AG04450 (cell line): ENCODE results near the gene HOXB1. TPM values are rescaled to one million over a fixed set of nuclear protein-coding genes. Genes with fewer than 3 reads are reported as not detected.

Experiments
- CTCF ChIA-PET: fragments of 300-600, 350-600 bp; formaldehyde crosslinking; extraction: SDS; loops from one replicate; lab custom pipeline; 2022; ENCODE audit warnings: antibody characterized with exemption, inconsistent platforms; lab: Charles Lee
- POLR2A ChIA-PET: fragments of 350-600 bp; formaldehyde crosslinking; extraction: SDS; loops from one replicate; lab custom pipeline; 2021; ENCODE audit warnings: antibody characterized with exemption, inconsistent platforms; lab: Yijun Ruan, JAX
- DNase-seq: peaks from one replicate; pipeline ENCODE4 v3.0.0-alpha.2; 2011; ENCODE audit warnings: low read depth, low spot score
- H3K27ac ChIP-seq: one replicate; pipeline ENCODE4 v1.5.1; 2012; ENCODE audit warnings: low read depth, low read length, control low read depth
- H3K27me3 ChIP-seq: one replicate; pipeline ENCODE4 v1.6.0; 2012; ENCODE audit warnings: low read length; ENCODE audit not compliant: control insufficient read depth, insufficient read depth
- H3K4me3 ChIP-seq: 2 replicates; pipeline ENCODE4 v1.5.1; 2011; ENCODE audit warnings: mild to moderate bottlenecking, low read depth, low read length, control low read depth
- H3K9me3 ChIP-seq: 2 replicates; pipeline ENCODE4 v1.5.1; 2012; ENCODE audit warnings: low read length; ENCODE audit not compliant: control insufficient read depth, insufficient read depth
- polyA plus RNA-seq: library from polyadenylated mRNA; depleted of rRNA; stranded (reverse); fragments of >200 nt; gene quantifications from 2 replicates; pipeline ENCODE4 v1.2.3, GENCODE V29; 2011
- TF ChIP-seq, protein P1 (sequence below): IDR thresholded peaks from 2 replicates; pipeline ENCODE4 v1.5.1; 2011; ENCODE audit warnings: low read depth, low read length, control low read depth, inconsistent platforms

The HOXB1 gene
- polyA plus RNA-seq, 1 experiment, result not detected

DNA sequence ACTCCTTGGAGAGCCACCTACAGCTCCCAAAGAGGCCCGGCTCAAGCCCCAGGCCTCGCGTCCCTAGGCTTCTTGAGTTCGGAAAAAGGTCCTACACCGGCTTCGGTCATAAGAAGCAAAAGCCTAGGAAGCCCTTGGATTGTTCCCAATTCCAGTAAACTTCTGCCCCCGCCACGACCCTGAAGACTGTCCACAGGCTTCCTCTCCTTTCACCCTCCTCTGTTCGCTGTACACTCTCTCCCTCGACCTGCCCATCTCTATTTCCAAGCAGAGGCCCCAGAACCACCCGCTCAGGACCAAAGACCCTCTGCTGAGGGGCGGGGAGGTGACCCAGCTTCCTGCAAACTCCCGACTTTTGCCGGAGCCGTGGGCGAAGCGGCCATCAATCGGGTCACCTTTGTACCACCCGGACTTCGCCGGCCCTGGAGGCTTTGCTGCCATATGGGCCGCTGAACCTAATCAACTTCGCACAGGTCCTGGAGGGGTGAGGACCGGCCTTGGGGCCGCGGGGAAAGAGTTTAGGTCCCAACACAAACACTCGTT, 11.4 kb upstream of the HOXB1 start:
- POLR2A ChIA-PET, result interaction anchor here (0.7 to 1.9 kb wide), 11 partner anchors 35 to 190 kb away, joined by 3 to 14 read pairs (median 5); partner anchors contain the start of gene HOXB5
- TF ChIP-seq, protein P1, sequence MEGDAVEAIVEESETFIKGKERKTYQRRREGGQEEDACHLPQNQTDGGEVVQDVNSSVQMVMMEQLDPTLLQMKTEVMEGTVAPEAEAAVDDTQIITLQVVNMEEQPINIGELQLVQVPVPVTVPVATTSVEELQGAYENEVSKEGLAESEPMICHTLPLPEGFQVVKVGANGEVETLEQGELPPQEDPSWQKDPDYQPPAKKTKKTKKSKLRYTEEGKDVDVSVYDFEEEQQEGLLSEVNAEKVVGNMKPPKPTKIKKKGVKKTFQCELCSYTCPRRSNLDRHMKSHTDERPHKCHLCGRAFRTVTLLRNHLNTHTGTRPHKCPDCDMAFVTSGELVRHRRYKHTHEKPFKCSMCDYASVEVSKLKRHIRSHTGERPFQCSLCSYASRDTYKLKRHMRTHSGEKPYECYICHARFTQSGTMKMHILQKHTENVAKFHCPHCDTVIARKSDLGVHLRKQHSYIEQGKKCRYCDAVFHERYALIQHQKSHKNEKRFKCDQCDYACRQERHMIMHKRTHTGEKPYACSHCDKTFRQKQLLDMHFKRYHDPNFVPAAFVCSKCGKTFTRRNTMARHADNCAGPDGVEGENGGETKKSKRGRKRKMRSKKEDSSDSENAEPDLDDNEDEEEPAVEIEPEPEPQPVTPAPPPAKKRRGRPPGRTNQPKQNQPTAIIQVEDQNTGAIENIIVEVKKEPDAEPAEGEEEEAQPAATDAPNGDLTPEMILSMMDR, result no peak
- Histone ChIP-seq H3K4me3 (peak overlapping the region; percentile 87), H3K27me3 (no peaks in the 10 kb centered on the region), H3K9me3 (no peaks in the 10 kb centered on the region; the same call in 1 of the 2 replicates), H3K27ac (peak overlapping the region; percentile 96)
- DNase-seq, result no peak
- CTCF ChIA-PET, result interaction anchor here (1.2 to 2.3 kb wide), 2 partner anchors 20 to 49 kb away, joined by 8 to 12 read pairs; no protein-coding TSS in a partner anchor

DNA sequence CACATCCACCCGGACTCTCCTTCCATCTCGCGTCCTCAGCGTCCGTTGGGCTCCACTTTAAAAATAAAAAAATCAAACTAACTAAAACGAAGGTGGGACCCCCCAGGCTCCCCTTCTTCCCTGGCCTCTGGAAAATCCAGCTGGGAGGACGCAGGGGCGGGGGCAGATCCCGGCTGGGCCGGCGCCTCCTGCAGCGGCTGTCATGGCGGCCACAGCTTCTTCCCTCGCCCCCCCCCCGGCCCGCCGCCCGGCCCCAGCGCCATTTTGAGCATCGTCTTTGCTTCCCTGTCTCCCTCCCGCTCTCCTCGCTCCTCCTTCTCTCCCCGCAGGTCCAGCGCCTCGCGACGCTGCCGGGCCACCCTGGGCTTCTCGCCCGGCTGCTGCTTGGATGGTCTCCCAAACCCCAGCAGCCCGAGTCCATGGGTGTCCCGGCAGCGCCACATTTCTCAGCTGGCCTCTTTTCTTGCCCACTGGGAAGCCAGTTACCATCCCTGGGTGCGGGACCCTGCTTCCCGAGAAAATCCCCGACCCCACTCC, 10.8 kb upstream of the HOXB1 start:
- POLR2A ChIA-PET, result interaction anchor here (0.6 to 1.9 kb wide), 14 partner anchors 10 to 190 kb away, joined by 3 to 14 read pairs (median 5); partner anchors contain the start of gene HOXB5

DNA sequence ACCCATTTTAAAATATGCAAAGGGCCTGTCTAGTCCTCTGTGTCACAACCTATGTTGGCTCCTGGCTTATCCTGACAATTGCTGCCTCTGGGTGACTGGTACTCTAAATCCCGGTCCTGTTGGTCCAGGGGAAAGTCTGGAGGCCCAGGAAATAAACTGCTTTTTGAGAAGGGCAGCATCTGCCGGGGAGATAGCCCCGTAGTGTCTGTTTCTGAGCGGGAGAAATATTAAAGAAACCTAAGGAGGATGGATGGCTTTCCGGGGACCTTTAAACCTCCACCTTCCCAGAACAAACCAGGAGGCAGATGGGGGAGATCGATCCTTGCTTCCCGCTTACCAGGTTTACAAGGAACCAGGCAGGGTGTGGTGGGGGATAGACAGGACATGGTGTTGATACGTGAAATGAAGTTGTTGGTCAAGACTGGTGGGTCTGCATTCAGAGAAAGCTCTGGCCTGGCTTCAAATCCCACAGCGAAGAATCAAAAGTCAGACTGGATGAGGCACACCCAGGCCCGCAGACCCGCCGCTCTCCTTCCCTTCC, 10.3 kb upstream of the HOXB1 start:
- DNase-seq, result no peak
- no peaks in the 10 kb centered on the region; the same call in 1 of the 2 replicates for H3K9me3 ChIP-seq
- peak overlapping the region; percentile 87 for H3K4me3 ChIP-seq
- TF ChIP-seq, protein P1, result no peak
- H3K27me3 ChIP-seq, result no peaks in the 10 kb centered on the region
- POLR2A ChIA-PET, result interaction anchor here (0.6 to 1.9 kb wide), 14 partner anchors 11 to 189 kb away, joined by 3 to 14 read pairs (median 5); partner anchors contain the start of gene HOXB5
- CTCF ChIA-PET, result interaction anchor here (0.7 to 2.3 kb wide), 4 partner anchors 19 to 189 kb away, joined by 3 to 16 read pairs (median 10); no protein-coding TSS in a partner anchor
- H3K27ac ChIP-seq, result peak overlapping the region; percentile 96

More for the DNA sequence above, 10.8 kb upstream of the HOXB1 start:
- TF ChIP-seq, protein P1, result no peak
- no peaks in the 10 kb centered on the region for H3K27me3 ChIP-seq
- H3K9me3 ChIP-seq, result no peaks in the 10 kb centered on the region; the same call in 1 of the 2 replicates
- DNase-seq, result no peak
- CTCF ChIA-PET, result interaction anchor here (0.7 to 2.3 kb wide), 3 partner anchors 19 to 189 kb away, joined by 3 to 12 read pairs (median 8); no protein-coding TSS in a partner anchor
- H3K27ac ChIP-seq, result peak overlapping the region; percentile 96
- H3K4me3 ChIP-seq, result peak overlapping the region; percentile 87

DNA sequence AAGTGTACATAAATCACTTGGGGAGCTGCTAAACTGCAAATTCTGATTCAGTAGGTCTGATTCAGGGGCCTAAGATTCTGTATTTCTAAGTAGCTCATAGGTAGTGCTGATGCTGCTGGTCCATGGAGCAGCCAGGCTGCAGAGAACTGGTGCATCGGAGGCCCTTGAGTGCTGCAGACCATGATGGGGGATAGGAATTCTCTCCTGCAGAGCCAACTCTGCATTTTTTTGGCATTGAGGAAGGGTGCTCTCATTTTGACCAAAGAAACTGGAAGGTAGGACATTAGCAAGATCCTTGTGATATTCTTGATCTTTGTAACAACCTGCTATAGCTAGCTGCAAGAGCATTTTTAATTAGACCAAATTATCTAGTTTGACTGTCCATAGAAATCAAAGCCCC, 9.4 kb upstream of the HOXB1 start:
- DNase-seq, result no peak
- Histone ChIP-seq H3K27me3 (no peaks in the 10 kb centered on the region), H3K27ac (peak overlapping the region; percentile 31), H3K4me3 (peak overlapping the region; percentile 87; the same call in 1 of the 2 replicates), H3K9me3 (no peaks in the 10 kb centered on the region; the same call in 1 of the 2 replicates)
- TF ChIP-seq, protein P1, result no peak
- ChIA-PET CTCF (interaction anchor here (1.2 to 2.3 kb wide), 4 partner anchors 18 to 189 kb away, joined by 4 to 16 read pairs (median 12); no protein-coding TSS in a partner anchor), POLR2A (interaction anchor here (0.9 to 1.8 kb wide), 7 partner anchors 19 to 57 kb away, joined by 3 to 8 read pairs (median 4); no protein-coding TSS in a partner anchor)
